ENCODE measurements around the gene NDRG2.

- no peak for TF ChIP-seq ZNF274 (IDR thresholded peaks at IDR 0.05; ENCODE audit: low read depth, low read length)
- no peak for TF ChIP-seq SUZ12 (IDR thresholded peaks at IDR 0.05; ENCODE audit: extremely low read depth, insufficient read depth, insufficient read length)
These were observed 35.2 kb upstream of the NDRG2 start for GRCh38 chr14:21059842-21060613.

Measured in NT2/D1 (cell line).